ENCODE results near the gene GJA3.

DNA sequence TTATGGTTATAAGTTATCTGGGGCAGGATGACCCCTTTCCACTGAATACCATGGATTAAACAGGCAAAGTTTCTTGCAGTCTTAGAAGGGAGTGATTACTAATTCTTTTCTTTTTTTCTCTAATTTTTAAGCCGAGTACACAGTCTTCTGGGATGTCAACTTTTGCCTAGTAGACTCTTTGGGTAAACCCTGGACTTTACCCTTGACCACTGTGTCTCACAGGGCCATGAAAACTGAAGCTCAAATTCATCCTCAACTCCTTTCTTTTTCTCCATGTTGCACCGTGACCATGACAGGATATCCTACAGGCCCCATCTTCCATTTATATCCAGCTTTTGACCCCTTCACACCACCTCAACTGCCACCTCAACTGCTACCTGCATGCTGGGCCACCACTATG is 51.8 kb downstream of the GJA3 start:
- TF ChIP-seq, protein P1, sequence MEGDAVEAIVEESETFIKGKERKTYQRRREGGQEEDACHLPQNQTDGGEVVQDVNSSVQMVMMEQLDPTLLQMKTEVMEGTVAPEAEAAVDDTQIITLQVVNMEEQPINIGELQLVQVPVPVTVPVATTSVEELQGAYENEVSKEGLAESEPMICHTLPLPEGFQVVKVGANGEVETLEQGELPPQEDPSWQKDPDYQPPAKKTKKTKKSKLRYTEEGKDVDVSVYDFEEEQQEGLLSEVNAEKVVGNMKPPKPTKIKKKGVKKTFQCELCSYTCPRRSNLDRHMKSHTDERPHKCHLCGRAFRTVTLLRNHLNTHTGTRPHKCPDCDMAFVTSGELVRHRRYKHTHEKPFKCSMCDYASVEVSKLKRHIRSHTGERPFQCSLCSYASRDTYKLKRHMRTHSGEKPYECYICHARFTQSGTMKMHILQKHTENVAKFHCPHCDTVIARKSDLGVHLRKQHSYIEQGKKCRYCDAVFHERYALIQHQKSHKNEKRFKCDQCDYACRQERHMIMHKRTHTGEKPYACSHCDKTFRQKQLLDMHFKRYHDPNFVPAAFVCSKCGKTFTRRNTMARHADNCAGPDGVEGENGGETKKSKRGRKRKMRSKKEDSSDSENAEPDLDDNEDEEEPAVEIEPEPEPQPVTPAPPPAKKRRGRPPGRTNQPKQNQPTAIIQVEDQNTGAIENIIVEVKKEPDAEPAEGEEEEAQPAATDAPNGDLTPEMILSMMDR (IDR thresholded peaks at IDR 0.05; ENCODE audit: control extremely low read depth in 1 of 3, insufficient read depth in 1 of 3, low read depth in 1 of 3, low read length in 3 of 3) = no peak
- TF ChIP-seq POLR2AphosphoS5 (IDR thresholded peaks at IDR 0.05; ENCODE audit: low read depth, low read length) = no peak
- TF ChIP-seq RFX5 (IDR thresholded peaks at IDR 0.05; ENCODE audit: borderline replicate concordance, low read depth, low read length) = no peak
- no peak for TF ChIP-seq EGR1 (IDR thresholded peaks at IDR 0.05; ENCODE audit: borderline replicate concordance, low read depth, low read length)
- no peak for TF ChIP-seq POLR2A (IDR thresholded peaks at IDR 0.05; ENCODE audit: control extremely low read depth in 1 of 2, low read depth in 2 of 2, low read length in 2 of 2)
- TF ChIP-seq EZH2 (IDR thresholded peaks at IDR 0.05; ENCODE audit: low read depth, low read length, severe bottlenecking) = no peak
- no peak for TF ChIP-seq EP300 (IDR thresholded peaks at IDR 0.05; ENCODE audit: borderline replicate concordance in 1 of 2, low read depth in 2 of 2, low read length in 2 of 2)
- TF ChIP-seq, protein P2, sequence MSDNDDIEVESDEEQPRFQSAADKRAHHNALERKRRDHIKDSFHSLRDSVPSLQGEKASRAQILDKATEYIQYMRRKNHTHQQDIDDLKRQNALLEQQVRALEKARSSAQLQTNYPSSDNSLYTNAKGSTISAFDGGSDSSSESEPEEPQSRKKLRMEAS (IDR thresholded peaks at IDR 0.05) = no peak
